Lower lobe of right lung (tissue), 2 donors: ENCODE results near the gene NWD2. TPM values are rescaled to one million over a fixed set of nuclear protein-coding genes. Genes with fewer than 3 reads are reported as not detected.

Source experiments
- ATAC-seq, 2 donors: fragments of 200-7000 bp; cut with Tn5 transposase; one replicate each; pipeline ENCODE4 v1.9.1; 2020 to 2022; ENCODE audit warnings: mild to moderate bottlenecking in 2 of 2, moderate library complexity in 2 of 2
- DNase-seq: peaks from one replicate; pipeline ENCODE4 v3.0.0-alpha.2; 2020
- H3K27ac ChIP-seq: fragments of 200-600 bp; one replicate; pipeline ENCODE4 v1.8.0; 2022
- H3K27me3 ChIP-seq: fragments of 200-600 bp; one replicate; pipeline ENCODE4 v1.8.0; 2022; ENCODE audit warnings: low read depth
- H3K36me3 ChIP-seq: fragments of 200-600 bp; one replicate; pipeline ENCODE4 v1.8.0; 2022; ENCODE audit warnings: mild to moderate bottlenecking
- H3K4me1 ChIP-seq: fragments of 200-600 bp; one replicate; pipeline ENCODE4 v1.8.0; 2022
- H3K4me3 ChIP-seq: fragments of 200-600 bp; one replicate; pipeline ENCODE4 v1.8.0; 2022; ENCODE audit warnings: mild to moderate bottlenecking
- H3K9me3 ChIP-seq: fragments of 200-600 bp; one replicate; pipeline ENCODE4 v1.8.0; 2022
- CTCF ChIP-seq: fragments of 200-600 bp; IDR thresholded peaks from one replicate; pipeline ENCODE4 v1.8.0; 2022; ENCODE audit warnings: antibody characterized with exemption, mild to moderate bottlenecking
- intact Hi-C: fragments of 100-400 bp; cut with DNase I; formaldehyde crosslinking; loops from one replicate; pipeline ENCODE4 v1.11.0; 2022
- total RNA-seq: library from RNA; stranded (reverse); fragmentation: NEBNext Ultra II Directional; extraction: Animal tissue kit (Norgen Biotek cat#: 25700); gene quantifications from one replicate; pipeline ENCODE4 v1.2.1, GENCODE V29; 2021
- donor health status: DM: no; HTN: yes; CAD: no; lungs with severe emphysema.

The NWD2 gene
- total RNA-seq, 1 donor from 2014 or later: not detected

GRCh38 chr4:37304612-37305011 lies 60.1 kb downstream of the NWD2 start:
- Histone ChIP-seq H3K27ac (no peak overlapping the region), H3K4me1 (no peaks in the 10 kb centered on the region), H3K9me3 (peaks cover 4% of the 10 kb centered on the region), H3K4me3 (no peak overlapping the region), H3K36me3 (no peaks in the 10 kb centered on the region), H3K27me3 (no peaks in the 10 kb centered on the region)
- DNase-seq: no peak
- no peak for TF ChIP-seq CTCF
- intact Hi-C loops: no loop called here
- no peak for ATAC-seq

GRCh38 chr4:37305984-37306383 lies 61.4 kb downstream of the NWD2 start:
- peaks cover 4% of the 10 kb centered on the region for H3K9me3 ChIP-seq
- H3K27ac ChIP-seq: no peak overlapping the region
- intact Hi-C loops: no loop called here
- TF ChIP-seq CTCF: no peak
- H3K27me3 ChIP-seq: no peaks in the 10 kb centered on the region
- no peak for ATAC-seq
- H3K4me1 ChIP-seq: no peaks in the 10 kb centered on the region
- no peak overlapping the region for H3K4me3 ChIP-seq
- no peaks in the 10 kb centered on the region for H3K36me3 ChIP-seq
- DNase-seq: no peak

GRCh38 chr4:37317104-37317643 lies 72.6 kb downstream of the NWD2 start:
- no peaks in the 10 kb centered on the region for H3K36me3 ChIP-seq
- no peaks in the 10 kb centered on the region for H3K27me3 ChIP-seq
- DNase-seq: no peak
- intact Hi-C loops: no loop called here
- TF ChIP-seq CTCF: no peak
- peak; percentile 86 to 89 for ATAC-seq
- H3K9me3 ChIP-seq: no peaks in the 10 kb centered on the region
- H3K27ac ChIP-seq: no peak overlapping the region
- no peak overlapping the region for H3K4me3 ChIP-seq
- no peaks in the 10 kb centered on the region for H3K4me1 ChIP-seq

GRCh38 chr4:37320513-37321235 lies 76.1 kb downstream of the NWD2 start:
- Histone ChIP-seq H3K4me1 (no peaks in the 10 kb centered on the region), H3K27me3 (no peaks in the 10 kb centered on the region), H3K9me3 (no peaks in the 10 kb centered on the region), H3K4me3 (no peak overlapping the region), H3K27ac (no peak overlapping the region), H3K36me3 (no peaks in the 10 kb centered on the region)
- intact Hi-C loops: no loop called here
- ATAC-seq: no peak
- no peak for TF ChIP-seq CTCF
- DNase-seq: no peak

- intact Hi-C loops: no loop called here
- Histone ChIP-seq H3K27ac (no peak overlapping the region), H3K9me3 (no peaks in the 10 kb centered on the region), H3K4me3 (no peak overlapping the region), H3K27me3 (no peaks in the 10 kb centered on the region), H3K36me3 (no peaks in the 10 kb centered on the region), H3K4me1 (no peaks in the 10 kb centered on the region)
- DNase-seq (no peak), ATAC-seq (no peak)
- no peak for TF ChIP-seq CTCF
Measured at GRCh38 chr4:37322122-37322521, 77.6 kb downstream of the NWD2 start.
